ENCODE data around the gene AMPD2.

GRCh38 chr1:109669246-109669948, 49.8 kb downstream of the AMPD2 start:
- TF ChIP-seq, protein P1, sequence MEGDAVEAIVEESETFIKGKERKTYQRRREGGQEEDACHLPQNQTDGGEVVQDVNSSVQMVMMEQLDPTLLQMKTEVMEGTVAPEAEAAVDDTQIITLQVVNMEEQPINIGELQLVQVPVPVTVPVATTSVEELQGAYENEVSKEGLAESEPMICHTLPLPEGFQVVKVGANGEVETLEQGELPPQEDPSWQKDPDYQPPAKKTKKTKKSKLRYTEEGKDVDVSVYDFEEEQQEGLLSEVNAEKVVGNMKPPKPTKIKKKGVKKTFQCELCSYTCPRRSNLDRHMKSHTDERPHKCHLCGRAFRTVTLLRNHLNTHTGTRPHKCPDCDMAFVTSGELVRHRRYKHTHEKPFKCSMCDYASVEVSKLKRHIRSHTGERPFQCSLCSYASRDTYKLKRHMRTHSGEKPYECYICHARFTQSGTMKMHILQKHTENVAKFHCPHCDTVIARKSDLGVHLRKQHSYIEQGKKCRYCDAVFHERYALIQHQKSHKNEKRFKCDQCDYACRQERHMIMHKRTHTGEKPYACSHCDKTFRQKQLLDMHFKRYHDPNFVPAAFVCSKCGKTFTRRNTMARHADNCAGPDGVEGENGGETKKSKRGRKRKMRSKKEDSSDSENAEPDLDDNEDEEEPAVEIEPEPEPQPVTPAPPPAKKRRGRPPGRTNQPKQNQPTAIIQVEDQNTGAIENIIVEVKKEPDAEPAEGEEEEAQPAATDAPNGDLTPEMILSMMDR (IDR thresholded peaks at IDR 0.05; ENCODE audit: insufficient read depth, low read length, poor library complexity, severe bottlenecking): no peak
- TF ChIP-seq EZH2phosphoT487 (conservative IDR thresholded peaks at IDR 0.05; ENCODE audit: low read length): no peak

All from SU-DHL-6 (cell line).